ENCODE measurements around the gene IGSF1. TPM values are rescaled to one million over a fixed set of nuclear protein-coding genes. Genes with fewer than 3 reads are reported as not detected.

The IGSF1 gene
- total and polyA plus RNA-seq, 9 of the 15 experiments (the other 6 are each of a cell fraction or from before 2014, with no cell fraction given): 0.33 to 1.5 (median 1.0) TPM

DNA sequence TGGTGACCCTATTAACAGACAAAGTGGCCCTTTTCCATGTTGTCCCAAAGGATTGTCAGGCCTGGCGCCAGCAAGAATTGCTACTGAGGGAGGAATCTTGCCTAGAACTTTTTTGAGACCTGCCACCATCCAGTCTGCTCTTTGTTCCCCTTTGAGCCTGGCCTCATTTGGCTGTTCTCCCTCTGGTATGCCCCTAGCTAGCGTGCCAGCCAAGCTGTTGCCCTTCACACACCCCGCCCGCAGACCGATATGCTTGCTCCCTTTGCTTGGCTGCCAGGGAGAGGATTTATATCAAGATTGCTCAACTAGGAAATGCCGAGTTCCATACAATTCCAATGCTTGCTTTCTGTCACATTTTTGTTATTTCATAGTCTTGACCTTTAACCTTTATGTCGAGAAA lies 24.4 kb downstream of the IGSF1 start (continued):
- TF ChIP-seq, protein P1, sequence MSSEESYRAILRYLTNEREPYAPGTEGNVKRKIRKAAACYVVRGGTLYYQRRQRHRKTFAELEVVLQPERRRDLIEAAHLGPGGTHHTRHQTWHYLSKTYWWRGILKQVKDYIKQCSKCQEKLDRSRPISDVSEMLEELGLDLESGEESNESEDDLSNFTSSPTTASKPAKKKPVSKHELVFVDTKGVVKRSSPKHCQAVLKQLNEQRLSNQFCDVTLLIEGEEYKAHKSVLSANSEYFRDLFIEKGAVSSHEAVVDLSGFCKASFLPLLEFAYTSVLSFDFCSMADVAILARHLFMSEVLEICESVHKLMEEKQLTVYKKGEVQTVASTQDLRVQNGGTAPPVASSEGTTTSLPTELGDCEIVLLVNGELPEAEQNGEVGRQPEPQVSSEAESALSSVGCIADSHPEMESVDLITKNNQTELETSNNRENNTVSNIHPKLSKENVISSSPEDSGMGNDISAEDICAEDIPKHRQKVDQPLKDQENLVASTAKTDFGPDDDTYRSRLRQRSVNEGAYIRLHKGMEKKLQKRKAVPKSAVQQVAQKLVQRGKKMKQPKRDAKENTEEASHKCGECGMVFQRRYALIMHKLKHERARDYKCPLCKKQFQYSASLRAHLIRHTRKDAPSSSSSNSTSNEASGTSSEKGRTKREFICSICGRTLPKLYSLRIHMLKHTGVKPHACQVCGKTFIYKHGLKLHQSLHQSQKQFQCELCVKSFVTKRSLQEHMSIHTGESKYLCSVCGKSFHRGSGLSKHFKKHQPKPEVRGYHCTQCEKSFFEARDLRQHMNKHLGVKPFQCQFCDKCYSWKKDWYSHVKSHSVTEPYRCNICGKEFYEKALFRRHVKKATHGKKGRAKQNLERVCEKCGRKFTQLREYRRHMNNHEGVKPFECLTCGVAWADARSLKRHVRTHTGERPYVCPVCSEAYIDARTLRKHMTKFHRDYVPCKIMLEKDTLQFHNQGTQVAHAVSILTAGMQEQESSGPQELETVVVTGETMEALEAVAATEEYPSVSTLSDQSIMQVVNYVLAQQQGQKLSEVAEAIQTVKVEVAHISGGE (CRISPR knock-in tag; IDR thresholded peaks at IDR 0.05): no peak
- TF ChIP-seq IRF2 (CRISPR knock-in tag; IDR thresholded peaks at IDR 0.05) (no peak), FOS (IDR thresholded peaks at IDR 0.05; ENCODE audit: extremely low read depth, insufficient read length) (no peak), ZNF280B (CRISPR knock-in tag; IDR thresholded peaks at IDR 0.05) (no peak)

- Histone ChIP-seq H3K27me3 (ENCODE audit: control insufficient read depth in 2 of 2, insufficient read depth in 2 of 2, low read length in 2 of 2) (no peaks in the 10 kb centered on the region), H3K9me3 (replicated peaks; ENCODE audit: control insufficient read depth, insufficient read depth, low read depth, low read length) (no peaks in the 10 kb centered on the region), H3K36me3 (ENCODE audit: control insufficient read depth, insufficient read depth, low read length) (no peaks in the 10 kb centered on the region), H3K79me2 (ENCODE audit: control insufficient read depth, insufficient read depth, low read length) (no peaks in the 10 kb centered on the region), H4K20me1 (replicated peaks; ENCODE audit: control insufficient read depth, insufficient read depth, low read length) (no peaks in the 10 kb centered on the region; the same call in 1 of the 2 replicates), H3K4me1 (replicated peaks in 1 of 2; ENCODE audit: control insufficient read depth in 2 of 2, insufficient read depth in 2 of 2, low read length in 2 of 2) (no peaks in the 10 kb centered on the region), H2AFZ (ENCODE audit: low read depth, low read length) (no peak overlapping the region), H3K4me3 (no peak overlapping the region), H3K4me2 (ENCODE audit: insufficient read depth, low read length) (no peak overlapping the region), H3K9me1 (ENCODE audit: control insufficient read depth, insufficient read depth, low read length) (no peaks in the 10 kb centered on the region), H3K27ac (ENCODE audit: extremely low read depth, low read depth, low read length) (no peak overlapping the region), H3K9ac (ENCODE audit: insufficient read depth in 1 of 2, low read depth in 2 of 2, low read length in 2 of 2) (no peak overlapping the region)
- WGBS (ENCODE audit: insufficient coverage, low coverage, missing lambda C conversion rate): 25% methylated on average over 2 of the region's 2 CpGs
- ATAC-seq (no peak), DNase-seq (ENCODE audit: extremely low read depth in 1 of 4, low spot score in 3 of 4) (no peak), FAIRE-seq (no peak)
- in situ Hi-C loops (cut with MboI) (no loop called here), intact Hi-C loops (cut with micrococcal nuclease) (loop anchor here (5.0 to 10.0 kb wide), 2 partner anchors 68 to 101 kb away; no protein-coding TSS in a partner anchor)
- ChIA-PET POLR2A (no interaction called here), CTCF (ENCODE audit: low intra/inter-chr PET ratio) (no interaction called here)
- BruUV-seq (replicated peaks): no TSS peak
- TF ChIP-seq TRIM28 (IDR thresholded peaks at IDR 0.05) (no peak), CCNT2 (IDR thresholded peaks at IDR 0.05; ENCODE audit: borderline replicate concordance, extremely low read depth, insufficient read length, low read depth, low read length) (no peak), BRD4 (IDR thresholded peaks at IDR 0.05) (no peak), U2AF1 (optimal IDR thresholded peaks at IDR 0.05; ENCODE audit: low read depth, low read length) (no peak), DMBX1 (CRISPR knock-in tag; IDR thresholded peaks at IDR 0.05; ENCODE audit: borderline replicate concordance) (no peak), ZNF280A (IDR thresholded peaks at IDR 0.05; ENCODE audit: low read depth, partially characterized antibody) (no peak), ZNF23 (CRISPR knock-in tag; IDR thresholded peaks at IDR 0.05) (no peak), MCM5 (IDR thresholded peaks at IDR 0.05; ENCODE audit: low read depth) (no peak)
- TF ChIP-seq, protein P2, sequence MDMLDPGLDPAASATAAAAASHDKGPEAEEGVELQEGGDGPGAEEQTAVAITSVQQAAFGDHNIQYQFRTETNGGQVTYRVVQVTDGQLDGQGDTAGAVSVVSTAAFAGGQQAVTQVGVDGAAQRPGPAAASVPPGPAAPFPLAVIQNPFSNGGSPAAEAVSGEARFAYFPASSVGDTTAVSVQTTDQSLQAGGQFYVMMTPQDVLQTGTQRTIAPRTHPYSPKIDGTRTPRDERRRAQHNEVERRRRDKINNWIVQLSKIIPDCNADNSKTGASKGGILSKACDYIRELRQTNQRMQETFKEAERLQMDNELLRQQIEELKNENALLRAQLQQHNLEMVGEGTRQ (CRISPR knock-in tag; IDR thresholded peaks at IDR 0.05): no peak
Measured at GRCh38 chrX:131264053-131264452, 25.1 kb downstream of the IGSF1 start.

Measured in K562 (cell line).